ENCODE results near the gene ACP2.

Gene ACP2

DNA sequence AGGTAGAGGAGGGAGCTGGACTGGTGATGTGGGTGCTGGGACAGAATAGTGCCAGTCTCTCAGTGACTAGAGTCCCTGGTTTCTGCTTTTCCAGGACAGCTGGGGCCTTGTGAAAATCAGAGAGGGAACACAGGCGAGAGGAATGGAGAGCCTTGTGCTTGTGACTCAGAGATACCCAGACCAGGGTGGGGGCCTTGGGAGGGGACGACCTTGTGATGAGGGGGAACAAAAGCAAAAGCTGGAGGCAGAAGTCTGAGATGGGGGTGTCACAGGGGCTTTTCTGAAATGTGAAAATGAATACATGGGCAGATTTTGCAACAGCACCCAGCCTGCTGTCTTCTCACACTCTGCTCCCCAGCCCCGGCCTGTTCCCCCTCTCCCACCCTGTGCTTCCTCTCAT is 5.8 kb upstream of the ACP2 start:
- no peak overlapping the region for H3K4me3 ChIP-seq (ENCODE audit: low read depth, low read length)
- TF ChIP-seq, protein P1, sequence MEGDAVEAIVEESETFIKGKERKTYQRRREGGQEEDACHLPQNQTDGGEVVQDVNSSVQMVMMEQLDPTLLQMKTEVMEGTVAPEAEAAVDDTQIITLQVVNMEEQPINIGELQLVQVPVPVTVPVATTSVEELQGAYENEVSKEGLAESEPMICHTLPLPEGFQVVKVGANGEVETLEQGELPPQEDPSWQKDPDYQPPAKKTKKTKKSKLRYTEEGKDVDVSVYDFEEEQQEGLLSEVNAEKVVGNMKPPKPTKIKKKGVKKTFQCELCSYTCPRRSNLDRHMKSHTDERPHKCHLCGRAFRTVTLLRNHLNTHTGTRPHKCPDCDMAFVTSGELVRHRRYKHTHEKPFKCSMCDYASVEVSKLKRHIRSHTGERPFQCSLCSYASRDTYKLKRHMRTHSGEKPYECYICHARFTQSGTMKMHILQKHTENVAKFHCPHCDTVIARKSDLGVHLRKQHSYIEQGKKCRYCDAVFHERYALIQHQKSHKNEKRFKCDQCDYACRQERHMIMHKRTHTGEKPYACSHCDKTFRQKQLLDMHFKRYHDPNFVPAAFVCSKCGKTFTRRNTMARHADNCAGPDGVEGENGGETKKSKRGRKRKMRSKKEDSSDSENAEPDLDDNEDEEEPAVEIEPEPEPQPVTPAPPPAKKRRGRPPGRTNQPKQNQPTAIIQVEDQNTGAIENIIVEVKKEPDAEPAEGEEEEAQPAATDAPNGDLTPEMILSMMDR (IDR thresholded peaks at IDR 0.05; ENCODE audit: low read depth, low read length): no peak
- in situ Hi-C loops (cut with HindIII; ENCODE audit: low sequenced_read_pairs): no loop called here
- DNase-seq (ENCODE audit: low read depth, low spot score): no peak

DNA sequence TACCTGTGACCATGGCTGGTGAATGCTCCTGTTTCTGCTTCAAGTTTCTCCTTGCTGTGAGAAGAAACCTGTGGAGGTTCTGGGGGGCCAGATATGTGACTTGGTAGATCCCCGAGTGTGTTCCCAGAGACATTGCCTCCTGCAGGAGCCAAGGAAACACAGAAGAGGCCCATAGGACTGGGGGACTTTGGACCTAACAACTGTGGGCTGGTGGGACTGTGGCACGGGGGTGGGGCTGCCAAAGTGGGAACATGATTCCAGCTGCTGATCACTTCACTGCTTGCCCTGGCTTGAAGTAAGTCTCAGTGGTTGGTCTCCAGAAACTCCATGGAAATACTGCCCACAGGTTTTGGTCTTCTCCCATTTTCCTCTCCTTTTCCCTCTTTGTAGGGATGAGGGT is 5.0 kb upstream of the ACP2 start:
- DNase-seq (ENCODE audit: low read depth, low spot score): no peak
- TF ChIP-seq, protein P1 (IDR thresholded peaks at IDR 0.05; ENCODE audit: low read depth, low read length): no peak
- H3K4me3 ChIP-seq (ENCODE audit: low read depth, low read length): no peak overlapping the region
- in situ Hi-C loops (cut with HindIII; ENCODE audit: low sequenced_read_pairs): no loop called here

DNA sequence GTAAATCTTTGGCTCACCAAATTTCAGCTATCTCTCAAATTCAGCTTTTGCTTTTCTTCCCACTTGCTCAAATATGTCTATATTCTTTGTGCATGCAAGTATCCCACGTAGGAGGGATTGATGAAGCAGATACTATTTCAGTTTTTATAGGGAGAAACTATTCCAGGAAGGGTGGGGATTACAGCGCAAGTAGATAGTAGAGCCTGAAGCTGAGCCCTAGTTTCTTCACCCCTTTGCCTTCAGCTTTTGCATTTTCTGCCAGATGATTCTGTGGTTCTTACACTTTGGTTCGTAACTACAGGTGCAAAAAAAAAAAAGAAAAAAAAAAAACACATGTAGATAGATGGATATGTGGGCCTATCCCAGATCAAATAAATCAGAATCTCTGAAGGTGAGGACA is 3.1 kb upstream of the ACP2 start:
- no peak overlapping the region for H3K4me3 ChIP-seq (ENCODE audit: low read depth, low read length)
- in situ Hi-C loops (cut with HindIII; ENCODE audit: low sequenced_read_pairs): no loop called here
- DNase-seq (ENCODE audit: low read depth, low spot score): no peak
- TF ChIP-seq, protein P1 (IDR thresholded peaks at IDR 0.05; ENCODE audit: low read depth, low read length): no peak

DNA sequence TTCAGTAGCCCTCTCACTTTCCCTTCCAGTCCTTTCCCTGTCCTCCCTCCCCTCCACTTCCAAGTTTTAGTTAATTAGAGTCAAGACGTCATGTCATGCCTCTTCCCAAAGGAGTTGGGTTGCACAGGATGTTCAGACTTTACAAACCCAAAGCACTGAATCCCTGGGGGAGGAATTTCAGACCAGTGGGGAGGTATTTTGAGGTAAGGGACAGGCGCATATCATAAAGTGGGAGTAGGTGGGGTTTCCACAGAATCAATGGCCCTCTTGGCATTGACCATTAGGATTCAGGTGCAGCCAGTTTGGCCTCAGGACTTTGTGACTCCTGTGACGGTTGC is 733 bp upstream of the ACP2 start:
- in situ Hi-C loops (cut with HindIII; ENCODE audit: low sequenced_read_pairs): no loop called here
- H3K4me3 ChIP-seq (ENCODE audit: low read depth, low read length): peak overlapping the region; percentile 70
- no peak for DNase-seq (ENCODE audit: low read depth, low spot score)
- TF ChIP-seq, protein P1 (IDR thresholded peaks at IDR 0.05; ENCODE audit: low read depth, low read length): no peak

DNA sequence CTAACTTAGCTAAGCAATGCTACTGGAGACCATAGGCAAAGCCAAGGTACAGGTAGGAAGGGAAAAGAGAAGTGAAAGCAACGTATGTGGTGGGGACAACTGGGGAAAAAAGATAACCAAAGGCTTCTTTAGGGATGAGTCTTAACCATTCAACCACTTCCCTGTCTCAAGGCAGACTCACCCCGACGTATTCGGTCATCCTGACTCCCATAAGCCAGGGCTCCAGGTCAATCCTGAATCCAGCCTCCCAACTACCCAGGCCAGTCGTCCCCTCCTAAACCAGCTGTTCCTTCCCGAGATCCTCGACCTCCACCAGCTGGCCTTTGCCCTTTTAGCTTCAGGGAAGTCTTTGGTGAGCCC is 330 bp downstream of the ACP2 start:
- H3K4me3 ChIP-seq (ENCODE audit: low read depth, low read length): peak overlapping the region; percentile 70
- in situ Hi-C loops (cut with HindIII; ENCODE audit: low sequenced_read_pairs): no loop called here
- DNase-seq (ENCODE audit: low read depth, low spot score): no peak
- TF ChIP-seq, protein P1 (IDR thresholded peaks at IDR 0.05; ENCODE audit: low read depth, low read length): no peak

DNA sequence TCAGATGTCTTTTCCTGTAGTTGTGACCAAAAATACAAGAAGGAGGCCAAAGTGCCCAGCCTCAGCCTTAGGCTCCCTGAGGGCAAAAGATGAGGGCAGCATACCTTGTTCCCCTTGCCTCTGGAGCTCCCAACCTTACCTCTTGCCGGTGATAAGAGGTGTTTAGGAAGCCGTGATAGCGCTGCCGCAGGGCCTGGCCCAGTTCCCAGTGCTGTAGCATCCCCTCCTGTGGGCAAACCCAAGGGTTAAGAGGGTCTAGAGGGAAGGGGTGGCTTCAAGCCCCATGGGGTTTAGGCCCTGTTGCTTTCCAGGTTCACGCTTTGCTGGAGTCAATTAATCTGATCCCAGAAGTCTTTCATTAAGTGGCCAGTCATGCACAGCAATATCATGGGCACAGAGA is 1.1 kb downstream of the ACP2 start:
- DNase-seq (ENCODE audit: low read depth, low spot score): no peak
- H3K4me3 ChIP-seq (ENCODE audit: low read depth, low read length): no peak overlapping the region
- in situ Hi-C loops (cut with HindIII; ENCODE audit: low sequenced_read_pairs): no loop called here
- TF ChIP-seq, protein P1 (IDR thresholded peaks at IDR 0.05; ENCODE audit: low read depth, low read length): no peak
